ENCODE measurements around the gene ATXN1. TPM values are rescaled to one million over a fixed set of nuclear protein-coding genes. Genes with fewer than 3 reads are reported as not detected.

Gene ATXN1
- total and polyA plus RNA-seq, 2 of the 13 experiments (the other 11 are each of a cell fraction or from before 2014, with no cell fraction given), result 20.7 to 39.5 TPM

DNA sequence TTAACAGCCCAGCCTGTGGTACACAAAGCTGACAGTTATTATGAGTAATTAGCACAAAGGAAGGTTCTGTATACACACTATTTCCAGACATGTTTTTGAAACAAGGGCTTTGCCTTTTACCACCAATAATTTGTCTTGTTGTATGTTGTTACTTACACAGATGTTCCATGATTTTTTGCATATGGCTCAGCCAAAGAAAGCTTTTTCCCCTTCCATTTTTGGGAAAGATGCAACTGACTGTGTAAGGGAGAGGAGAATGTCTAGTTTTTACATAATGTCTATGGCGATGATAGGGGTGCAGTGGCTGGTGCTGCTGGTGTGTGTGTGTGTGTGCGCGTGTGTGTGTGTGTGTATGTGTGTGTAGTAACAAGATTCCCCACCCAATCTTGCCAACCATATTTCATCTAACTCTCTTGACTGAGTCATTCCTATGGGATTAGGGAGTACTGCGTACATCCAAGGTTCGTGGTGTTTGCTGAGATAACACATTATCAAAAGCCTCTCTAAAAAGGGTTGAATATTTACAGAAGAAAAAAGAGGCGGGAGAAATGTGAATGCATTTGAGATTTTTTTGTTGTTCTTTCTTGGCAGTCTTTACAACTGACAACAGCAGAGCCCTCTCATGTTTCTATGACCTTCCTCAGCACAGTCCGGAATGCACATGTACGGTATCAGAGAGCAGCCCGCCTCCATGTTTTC is 330.7 kb downstream of the ATXN1 start:
- 82% methylated on average over 9 of the region's 9 CpGs for WGBS (ENCODE audit: low lambda C conversion rate)
- Histone ChIP-seq H3K4me1 (ENCODE audit: insufficient read depth, low read length) (peaks cover 15% of the 10 kb centered on the region), H3K4me3 (replicated peaks in 1 of 3; ENCODE audit: insufficient read depth in 1 of 3, low read depth in 2 of 3, low read length in 3 of 3) (no peak overlapping the region), H3K9ac (ENCODE audit: insufficient read depth, low read depth, low read length) (no peak overlapping the region), H3K4me2 (ENCODE audit: low read depth, low read length) (no peak overlapping the region), H4K20me1 (ENCODE audit: insufficient read depth, low read length) (no peaks in the 10 kb centered on the region; the same call in 1 of the 2 replicates), H3K9me3 (ENCODE audit: low read length) (no peaks in the 10 kb centered on the region), H3K79me2 (ENCODE audit: insufficient read depth, low read length) (no peaks in the 10 kb centered on the region), H3K27ac (ENCODE audit: extremely low read length, insufficient read depth, low read length) (no peak overlapping the region), H2AFZ (ENCODE audit: low read length) (no peak overlapping the region), H3K27me3 (ENCODE audit: control insufficient read depth in 1 of 2, insufficient read depth in 2 of 2, low read length in 2 of 2) (no peaks in the 10 kb centered on the region), H3K36me3 (replicated peaks in 1 of 2; ENCODE audit: control insufficient read depth in 1 of 2, insufficient read depth in 2 of 2, low read length in 2 of 2) (peaks cover 2 to 7% of the 10 kb centered on the region in 2 experiments; a peak in 4 of 5 replicates)
- ATAC-seq (peak; percentile 60), DNase-seq (ENCODE audit: low spot score) (peak; percentile 75), FAIRE-seq (no peak)
- intact Hi-C loops (cut with micrococcal nuclease; ENCODE audit: unreplicated experiment), result no loop called here
- in situ Hi-C loops (cut with HindIII; ENCODE audit: extremely low pct_ligation_motif_present, low pct_unique_long_range_greater_than_20kb), result no loop called here
- CTCF ChIA-PET (ENCODE audit: low intra/inter-chr PET ratio, low total read pairs), result no interaction called here
- POLR2A ChIA-PET, result no interaction called here
- no TSS peak for BruUV-seq (replicated peaks)
- TF ChIP-seq FOXA1 (IDR thresholded peaks at IDR 0.05) (no peak), FOXA1 (CRISPR knock-in tag; IDR thresholded peaks at IDR 0.05) (0 out of 2 replicates have a peak, but pooled peaks have one; percentile 18), MED13 (CRISPR knock-in tag; IDR thresholded peaks at IDR 0.05) (no peak), FOSL2 (CRISPR knock-in tag; IDR thresholded peaks at IDR 0.05) (peak; percentile 47; the same call in 1 of the 2 replicates), IKZF4 (CRISPR knock-in tag; IDR thresholded peaks at IDR 0.05; ENCODE audit: borderline replicate concordance, low read depth, not compliant biosample characterization) (no peak), TCF7 (IDR thresholded peaks at IDR 0.05; ENCODE audit: low read depth) (peak; percentile 59; the same call in 1 of the 2 replicates), CREM (IDR thresholded peaks at IDR 0.05) (peak; percentile 27; the same call in 1 of the 2 replicates), CREM (CRISPR knock-in tag; IDR thresholded peaks at IDR 0.05) (no peak), ZNF138 (CRISPR knock-in tag; IDR thresholded peaks at IDR 0.05; ENCODE audit: low read depth) (no peak), ELF3 (CRISPR knock-in tag; IDR thresholded peaks at IDR 0.05) (no peak), PITX1 (CRISPR knock-in tag; IDR thresholded peaks at IDR 0.05) (0 out of 2 replicates have a peak, but pooled peaks have one; percentile 33), CHCHD3 (CRISPR knock-in tag; IDR thresholded peaks at IDR 0.05) (no peak), SIN3B (IDR thresholded peaks at IDR 0.05; ENCODE audit: low read length) (no peak), ZNF335 (CRISPR knock-in tag; IDR thresholded peaks at IDR 0.05) (no peak), SOX13 (IDR thresholded peaks at IDR 0.05) (no peak), SOX13 (CRISPR knock-in tag; conservative IDR thresholded peaks at IDR 0.05 in 1 of 2, IDR thresholded peaks at IDR 0.05 in 1 of 2) (peak in 1 of 2 experiments; percentile 61; a peak in 1 of 4 replicates), ARID5B (CRISPR knock-in tag; IDR thresholded peaks at IDR 0.05) (0 out of 2 replicates have a peak, but pooled peaks have one; percentile 33), SP5 (CRISPR knock-in tag; IDR thresholded peaks at IDR 0.05; ENCODE audit: borderline replicate concordance, low read depth) (peak; percentile 53), SNRNP70 (IDR thresholded peaks at IDR 0.05; ENCODE audit: low read depth, low read length) (no peak)
- TF ChIP-seq, protein P1, sequence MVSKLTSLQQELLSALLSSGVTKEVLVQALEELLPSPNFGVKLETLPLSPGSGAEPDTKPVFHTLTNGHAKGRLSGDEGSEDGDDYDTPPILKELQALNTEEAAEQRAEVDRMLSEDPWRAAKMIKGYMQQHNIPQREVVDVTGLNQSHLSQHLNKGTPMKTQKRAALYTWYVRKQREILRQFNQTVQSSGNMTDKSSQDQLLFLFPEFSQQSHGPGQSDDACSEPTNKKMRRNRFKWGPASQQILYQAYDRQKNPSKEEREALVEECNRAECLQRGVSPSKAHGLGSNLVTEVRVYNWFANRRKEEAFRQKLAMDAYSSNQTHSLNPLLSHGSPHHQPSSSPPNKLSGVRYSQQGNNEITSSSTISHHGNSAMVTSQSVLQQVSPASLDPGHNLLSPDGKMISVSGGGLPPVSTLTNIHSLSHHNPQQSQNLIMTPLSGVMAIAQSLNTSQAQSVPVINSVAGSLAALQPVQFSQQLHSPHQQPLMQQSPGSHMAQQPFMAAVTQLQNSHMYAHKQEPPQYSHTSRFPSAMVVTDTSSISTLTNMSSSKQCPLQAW (CRISPR knock-in tag; IDR thresholded peaks at IDR 0.05), result no peak
- TF ChIP-seq, protein P2, sequence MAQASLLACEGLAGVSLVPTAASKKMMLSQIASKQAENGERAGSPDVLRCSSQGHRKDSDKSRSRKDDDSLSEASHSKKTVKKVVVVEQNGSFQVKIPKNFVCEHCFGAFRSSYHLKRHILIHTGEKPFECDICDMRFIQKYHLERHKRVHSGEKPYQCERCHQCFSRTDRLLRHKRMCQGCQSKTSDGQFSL (CRISPR knock-in tag; IDR thresholded peaks at IDR 0.05), result no peak
